Right lung (tissue), 5 donors: Measurements from ENCODE around the gene CYBC1. TPM values are rescaled to one million over a fixed set of nuclear protein-coding genes. Genes with fewer than 3 reads are reported as not detected.
"Not testable (repeated sequence)": the region's sequence is repeated elsewhere in the genome, so short reads cannot be mapped to it uniquely, and the experiment has no call there.

Experiments used
- DNase-seq, 2 donors: peaks; one replicate each; pipeline ENCODE4 v3.0.0-alpha.2; 2013
- polyA plus RNA-seq, 5 donors: library from polyadenylated mRNA; unstranded; fragments of 120-200 nt; gene quantifications; one replicate each; pipeline versions ENCODE4 v1.2.1 to v1.2.3, GENCODE V29; 2013; ENCODE audit warnings: inconsistent platforms in 1 of 5, low replicate concordance in 1 of 5; ENCODE audit not compliant: insufficient read length in 5 of 5, insufficient read depth in 1 of 5

The CYBC1 gene
- polyA plus RNA-seq, 5 donors, result 40.8 to 54.6 (median 48.9) TPM

GRCh38 chr17:82412081-82412480 lies 38.5 kb downstream of the CYBC1 start:
- not testable (repeated sequence) for DNase-seq

GRCh38 chr17:82411396-82412053 lies 39.0 kb downstream of the CYBC1 start:
- no peak for DNase-seq

DNA sequence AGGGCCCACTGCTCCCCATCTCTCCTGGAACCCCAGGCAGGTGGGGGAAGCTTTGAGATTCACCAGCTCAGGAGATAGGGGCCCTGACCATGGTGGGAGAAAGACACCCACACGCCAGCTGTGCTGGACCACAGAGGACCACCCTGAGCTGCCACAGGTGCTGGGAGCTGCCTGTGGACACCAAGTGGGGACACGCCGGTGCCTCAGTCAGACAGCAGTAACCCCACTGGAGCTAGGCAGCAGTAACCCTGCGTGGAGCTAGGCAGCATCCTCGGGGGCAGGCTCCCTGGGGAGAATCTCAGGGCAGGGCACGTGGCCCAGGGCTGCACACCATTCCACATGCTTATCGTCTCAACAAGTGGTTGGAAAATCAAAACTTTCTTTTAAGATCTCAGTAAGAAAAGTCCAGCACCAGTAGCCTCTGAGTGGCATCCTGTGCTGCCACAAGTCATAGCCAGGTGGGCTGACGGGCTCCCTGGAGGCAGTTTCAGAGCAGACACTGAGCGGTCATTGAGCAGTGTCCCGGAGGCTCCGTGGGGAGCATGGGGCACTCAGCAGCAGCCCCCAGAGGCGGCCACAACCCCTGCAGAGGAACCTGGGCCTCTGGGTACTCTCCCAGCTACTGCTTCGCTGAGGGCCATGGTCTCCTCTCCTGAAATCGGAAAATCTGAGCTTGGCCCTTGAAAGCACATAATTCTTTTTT lies 40.4 kb downstream of the CYBC1 start:
- no peak for DNase-seq

GRCh38 chr17:82408938-82409318 lies 41.6 kb downstream of the CYBC1 start:
- DNase-seq, result no peak

DNA sequence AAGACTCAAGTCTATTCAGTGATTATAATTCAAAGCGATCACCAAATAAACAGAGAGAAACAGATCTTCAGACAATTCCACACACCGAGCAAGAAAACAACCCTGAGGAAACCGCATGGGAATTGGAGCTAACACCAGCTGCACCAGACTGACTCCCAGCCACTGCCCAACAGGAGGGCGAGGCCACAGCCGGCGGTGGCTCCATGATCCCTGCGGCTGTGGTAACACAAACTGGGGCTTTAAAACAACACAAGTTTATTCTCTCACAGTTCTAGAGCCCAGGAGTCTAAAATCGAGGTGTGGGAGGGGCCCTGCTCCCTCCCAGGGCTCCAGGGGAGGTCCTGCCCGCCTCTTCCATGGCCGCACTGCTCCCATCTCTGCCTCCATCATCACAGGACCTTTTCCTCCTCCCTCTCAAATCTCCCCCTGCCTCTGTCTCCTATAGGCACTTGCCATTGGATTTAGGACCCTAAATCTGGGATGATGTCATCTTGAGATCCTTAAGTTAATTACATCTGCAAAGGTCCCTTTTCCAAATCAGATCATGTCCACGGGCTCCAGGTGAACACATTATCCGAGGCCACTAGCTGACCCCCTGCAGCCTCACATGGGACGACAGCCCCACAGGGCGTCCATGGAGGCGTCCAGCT lies 42.1 kb downstream of the CYBC1 start:
- DNase-seq, result no peak

DNA sequence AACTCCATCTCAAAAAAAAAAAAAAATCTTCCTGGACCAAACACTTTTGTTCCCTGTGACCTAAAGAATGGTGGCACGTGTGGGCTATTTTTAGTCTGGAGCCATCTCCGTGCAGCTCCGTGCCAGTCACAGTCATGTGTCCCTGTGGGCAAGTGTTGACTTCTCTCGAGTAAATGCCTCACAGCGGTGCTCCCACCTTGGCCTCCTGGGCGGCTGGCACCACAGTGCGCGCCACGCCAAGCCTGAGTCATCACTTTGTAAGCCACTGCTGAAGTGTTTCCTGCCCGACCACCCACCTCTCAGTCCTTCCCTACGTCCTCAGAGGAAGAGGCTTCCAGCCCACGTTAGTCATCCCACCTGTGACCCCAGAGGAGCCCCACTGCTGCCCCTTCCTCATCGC lies 43.3 kb downstream of the CYBC1 start:
- no peak for DNase-seq

DNA sequence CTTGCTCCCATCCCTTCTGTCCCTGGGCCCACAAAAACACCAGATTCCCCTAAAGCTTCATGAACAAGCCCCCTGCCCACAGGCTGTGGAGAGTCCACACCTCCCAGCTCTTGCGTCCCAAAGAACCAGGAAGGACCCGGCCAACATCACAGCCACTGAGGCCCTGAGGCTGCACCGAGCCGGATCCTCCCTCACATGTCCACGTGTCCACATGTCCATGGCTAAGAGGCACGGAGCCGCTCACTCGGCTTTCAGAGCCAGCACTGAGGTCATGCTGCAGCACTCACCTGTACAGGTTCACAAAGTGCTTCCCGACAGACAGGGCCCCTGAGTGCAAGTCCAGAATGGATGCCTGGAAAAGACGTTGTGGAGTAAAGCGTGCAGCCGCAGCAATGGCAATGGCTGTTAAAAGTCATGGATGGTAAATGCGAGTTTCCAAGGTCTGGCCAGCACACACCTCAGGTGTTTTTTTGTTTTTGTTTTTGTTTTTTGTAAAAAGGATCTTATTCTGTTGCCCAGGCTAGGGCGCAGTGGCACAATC lies 44.4 kb downstream of the CYBC1 start:
- DNase-seq, result no peak

- DNase-seq, result no peak
Measured at GRCh38 chr17:82405051-82405450, 45.5 kb downstream of the CYBC1 start.

- no peak for DNase-seq
Measured at GRCh38 chr17:82403662-82404660, 46.6 kb downstream of the CYBC1 start.

DNA sequence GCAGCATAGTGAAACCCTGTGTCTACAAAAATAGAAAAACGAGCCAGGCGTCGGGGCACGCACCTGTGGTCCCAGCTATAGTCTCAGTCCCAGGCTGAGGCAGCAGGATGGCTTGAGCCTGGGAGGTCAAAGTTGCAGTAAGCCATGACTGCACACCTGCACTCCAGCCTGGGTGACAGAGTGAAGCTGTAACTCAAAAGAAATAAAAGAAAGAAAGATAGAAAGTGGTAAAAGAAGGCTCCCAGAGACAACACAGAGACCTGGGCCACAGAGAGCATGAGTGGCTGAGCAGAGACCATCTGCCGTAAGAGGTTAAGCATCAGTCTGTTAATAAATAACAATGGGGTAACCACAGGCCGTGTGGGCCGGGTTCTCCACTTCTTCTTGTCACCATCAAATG lies 47.7 kb downstream of the CYBC1 start:
- DNase-seq, result no peak

DNA sequence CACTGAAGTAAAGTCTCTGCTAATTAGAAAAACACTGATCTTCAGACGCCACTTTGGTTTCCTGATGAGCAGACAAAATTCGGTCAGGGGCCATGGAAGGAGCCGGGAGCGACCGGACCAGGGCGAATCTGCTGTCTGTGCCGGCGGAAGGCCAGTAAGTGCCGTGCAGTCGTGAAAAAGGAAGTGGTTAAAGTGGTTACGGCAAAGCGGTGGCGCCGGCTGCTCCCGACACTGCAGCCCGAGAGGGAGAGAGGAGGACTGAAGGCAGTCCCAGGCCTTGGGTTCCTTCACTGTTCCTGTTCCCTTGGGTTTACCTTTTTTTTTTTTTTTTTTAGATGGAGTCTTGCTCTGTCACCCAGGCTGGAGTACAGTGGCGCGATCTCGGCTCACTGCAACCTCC lies 49.7 kb downstream of the CYBC1 start:
- DNase-seq, result no peak

DNA sequence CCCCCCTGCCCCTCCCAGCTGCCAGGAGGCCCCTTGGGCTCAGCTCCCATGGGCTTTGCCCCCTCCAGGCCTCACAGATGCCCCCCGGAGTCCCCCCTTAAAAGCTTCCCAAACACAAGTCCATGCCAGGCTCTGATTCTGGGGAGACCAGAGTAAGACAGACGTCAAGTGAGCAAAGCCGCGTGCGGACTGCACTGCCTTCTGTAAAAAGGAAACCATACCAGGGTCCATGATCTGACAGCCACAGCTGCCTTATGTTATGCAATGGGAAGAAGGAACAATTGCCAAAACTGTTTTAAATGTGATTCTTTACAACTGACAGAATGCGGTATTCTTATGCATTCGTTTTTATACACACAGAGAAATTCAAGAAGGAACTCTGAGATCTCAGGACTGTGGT lies 50.3 kb downstream of the CYBC1 start:
- DNase-seq, result peak; percentile 45 to 52

GRCh38 chr17:82399601-82400101 lies 50.9 kb downstream of the CYBC1 start:
- no peak for DNase-seq

- DNase-seq, result no peak
Measured at GRCh38 chr17:82399041-82399441, 51.5 kb downstream of the CYBC1 start.

DNA sequence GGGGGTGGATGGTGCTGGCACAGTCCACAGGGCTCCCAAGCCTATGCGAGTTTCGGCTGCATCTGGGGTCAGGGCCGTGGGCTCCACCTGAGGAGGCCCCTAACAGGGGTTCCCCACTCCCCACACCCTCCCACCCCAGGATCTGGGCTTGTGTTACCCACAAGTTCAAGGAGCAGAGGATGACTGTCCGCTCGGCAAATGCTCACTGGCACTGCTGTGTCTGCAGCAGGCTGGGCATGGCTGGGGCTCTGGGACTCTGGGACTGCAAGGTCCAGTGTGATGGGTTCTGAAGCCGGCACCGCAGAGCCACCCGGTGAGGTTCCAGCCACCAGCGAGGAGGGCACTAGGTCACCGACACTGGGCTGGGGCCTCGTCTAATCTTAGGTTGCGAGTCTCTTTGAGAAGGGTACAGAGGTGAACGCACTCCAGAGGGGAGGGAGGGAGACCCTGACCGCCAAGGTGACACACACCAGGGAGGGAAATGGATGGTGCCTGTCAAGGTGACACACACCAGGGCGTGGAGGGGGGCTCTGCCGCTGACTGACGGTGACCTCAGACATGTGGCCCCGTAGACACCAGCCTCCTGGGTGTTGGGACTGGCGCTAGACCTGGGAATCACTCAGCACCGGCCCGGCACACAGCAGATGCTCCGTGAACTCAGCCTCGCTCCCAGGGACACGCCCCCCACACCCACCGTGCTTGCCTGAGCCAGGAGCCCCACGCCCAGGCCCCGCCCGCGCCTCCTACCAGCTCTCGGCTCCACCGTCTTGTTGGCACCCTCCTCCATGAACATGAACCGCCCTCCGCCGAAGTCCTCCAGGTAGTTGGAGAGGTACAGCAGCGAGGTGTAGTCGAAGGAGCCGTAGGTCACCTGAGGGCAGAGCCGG lies 52.9 kb downstream of the CYBC1 start:
- DNase-seq, result no peak

DNA sequence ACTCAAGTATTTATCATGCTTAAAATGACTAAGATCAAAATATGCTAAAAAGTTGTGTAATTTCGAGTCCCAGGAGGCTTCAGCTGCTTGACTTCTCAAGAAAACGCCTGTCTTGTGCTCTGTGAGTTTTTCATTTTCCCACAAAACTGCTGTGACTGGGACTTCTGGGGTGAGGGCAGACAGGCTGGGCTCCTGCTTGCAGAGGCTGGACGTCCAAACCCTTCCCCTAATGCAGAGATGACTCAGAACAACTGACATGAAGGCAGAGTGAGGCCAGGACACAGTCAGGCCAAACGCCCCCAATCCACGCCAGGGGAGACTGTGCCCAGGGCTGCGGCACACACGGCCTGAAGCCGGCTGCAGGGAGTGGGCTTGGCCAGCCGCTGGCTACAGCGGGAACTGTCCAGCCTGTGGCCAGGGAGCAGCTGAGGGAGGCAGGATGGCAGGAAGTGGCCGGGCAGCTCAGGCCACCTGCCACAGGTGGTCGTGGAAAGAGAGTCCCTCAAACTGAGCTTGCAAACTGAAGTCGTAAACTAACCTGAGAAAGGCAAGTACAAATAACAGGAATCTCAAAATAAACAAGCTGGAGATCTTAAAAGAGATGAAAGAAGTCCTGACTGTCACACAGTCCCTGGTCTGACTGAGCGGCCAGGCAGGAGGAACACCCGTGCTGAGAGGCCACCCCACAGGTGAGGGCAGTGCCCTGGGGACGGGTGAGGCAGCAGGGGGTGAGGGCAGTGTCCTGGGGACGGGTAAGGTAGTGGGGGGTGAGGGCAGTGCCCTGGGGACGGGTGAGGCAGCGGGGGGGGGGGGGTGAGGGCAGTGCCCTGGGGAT lies 53.7 kb downstream of the CYBC1 start:
- no peak for DNase-seq

GRCh38 chr17:82394278-82394677 lies 56.3 kb downstream of the CYBC1 start:
- DNase-seq, result no peak

- DNase-seq, result no peak
Measured at GRCh38 chr17:82392941-82393340, 57.6 kb downstream of the CYBC1 start.
